DMS 273 (cell line): ENCODE data around the gene HSD17B8.

Source experiments
- DNase-seq: peaks from one replicate; lab custom pipeline; 2025; ENCODE audit not compliant: unreplicated experiment; lab: John Stamatoyannopoulos, UW

Gene HSD17B8

GRCh38 chr6:33204415-33205190 is at the start of gene HSD17B8:
Gene HSD17B8, plus strand, starts transcription at chr6:33204655. Its CDS starts 14 bp downstream, at chr6:33204669.
- DNase-seq: peak; percentile 98

- DNase-seq: no peak
Observed at GRCh38 chr6:33156561-33156960, 47.9 kb upstream of the HSD17B8 start.

- DNase-seq: no peak
Observed at GRCh38 chr6:33156964-33157363, 47.5 kb upstream of the HSD17B8 start.

GRCh38 chr6:33160096-33160495 is 44.4 kb upstream of the HSD17B8 start:
- no peak for DNase-seq

- DNase-seq: peak; percentile 60
Observed at GRCh38 chr6:33160728-33161344, 43.6 kb upstream of the HSD17B8 start.

- peak; percentile 85 for DNase-seq
Observed at GRCh38 chr6:33161354-33162331, 42.8 kb upstream of the HSD17B8 start.

GRCh38 chr6:33163540-33163939 is 40.9 kb upstream of the HSD17B8 start:
- no peak for DNase-seq

- DNase-seq: no peak
Observed at GRCh38 chr6:33164176-33164575, 40.3 kb upstream of the HSD17B8 start.

GRCh38 chr6:33164665-33165373 is 39.6 kb upstream of the HSD17B8 start:
- no peak for DNase-seq

GRCh38 chr6:33165581-33166258 is 38.7 kb upstream of the HSD17B8 start:
- no peak for DNase-seq

- DNase-seq: no peak
Observed at GRCh38 chr6:33166363-33166762, 38.1 kb upstream of the HSD17B8 start.

GRCh38 chr6:33166811-33167210 is 37.6 kb upstream of the HSD17B8 start:
- no peak for DNase-seq

GRCh38 chr6:33167374-33168283 is 36.8 kb upstream of the HSD17B8 start:
- DNase-seq: no peak

GRCh38 chr6:33168284-33168601 is 36.2 kb upstream of the HSD17B8 start:
- DNase-seq: no peak

- no peak for DNase-seq
Observed at GRCh38 chr6:33168639-33169038, 35.8 kb upstream of the HSD17B8 start.

- DNase-seq: no peak
Observed at GRCh38 chr6:33169291-33170175, 34.9 kb upstream of the HSD17B8 start.

GRCh38 chr6:33170176-33171015 is 34.1 kb upstream of the HSD17B8 start:
- DNase-seq: no peak
